ENCODE results near the gene CEP83.

GRCh38 chr12:94427501-94428381 is 31.9 kb downstream of the CEP83 start:
- TF ChIP-seq POLR2A (IDR thresholded peaks at IDR 0.05): no peak
- TF ChIP-seq POLR2AphosphoS5 (IDR thresholded peaks at IDR 0.05): no peak
- TF ChIP-seq CTCF (IDR thresholded peaks at IDR 0.05 in 8 of 11, conservative IDR thresholded peaks at IDR 0.05 in 3 of 11): no peak

Data from spleen (tissue), 7 donors.